GM21717 (cell line): Measurements from ENCODE around the gene TUBB8B.
"Not testable (repeated sequence)": the region's sequence is repeated elsewhere in the genome, so short reads cannot be mapped to it uniquely, and the experiment has no call there.

Experiments used
- ATAC-seq: cut with Tn5 transposase; IDR thresholded peaks from one replicate; pipeline ENCODE4 v1.9.1; 2021; ENCODE audit warnings: mild to moderate bottlenecking, moderate library complexity; ENCODE audit not compliant: unreplicated experiment

The TUBB8B gene

GRCh38 chr18:13177-13576 lies 36.2 kb downstream of the TUBB8B start:
- not testable (repeated sequence) for ATAC-seq

GRCh38 chr18:12773-13172 lies 36.6 kb downstream of the TUBB8B start:
- ATAC-seq: not testable (repeated sequence)

GRCh38 chr18:11383-12274 lies 37.8 kb downstream of the TUBB8B start:
- ATAC-seq: not testable (repeated sequence)

GRCh38 chr18:10624-11184 lies 38.7 kb downstream of the TUBB8B start:
- ATAC-seq: not testable (repeated sequence)

GRCh38 chr18:9937-10336 lies 39.5 kb downstream of the TUBB8B start:
- not testable (repeated sequence) for ATAC-seq
